ENCODE results near the gene PRKCH.
A peak's percentile ranks its signal among the peaks of the same experiment; 100 is the strongest.

The PRKCH gene

GRCh38 chr14:61476105-61476753, 154.8 kb downstream of the PRKCH start:
- no peak for DNase-seq

- DNase-seq, result peak; percentile 86 to 98 (median 92)
These were observed 155.5 kb downstream of the PRKCH start for GRCh38 chr14:61476754-61477410.

DNA sequence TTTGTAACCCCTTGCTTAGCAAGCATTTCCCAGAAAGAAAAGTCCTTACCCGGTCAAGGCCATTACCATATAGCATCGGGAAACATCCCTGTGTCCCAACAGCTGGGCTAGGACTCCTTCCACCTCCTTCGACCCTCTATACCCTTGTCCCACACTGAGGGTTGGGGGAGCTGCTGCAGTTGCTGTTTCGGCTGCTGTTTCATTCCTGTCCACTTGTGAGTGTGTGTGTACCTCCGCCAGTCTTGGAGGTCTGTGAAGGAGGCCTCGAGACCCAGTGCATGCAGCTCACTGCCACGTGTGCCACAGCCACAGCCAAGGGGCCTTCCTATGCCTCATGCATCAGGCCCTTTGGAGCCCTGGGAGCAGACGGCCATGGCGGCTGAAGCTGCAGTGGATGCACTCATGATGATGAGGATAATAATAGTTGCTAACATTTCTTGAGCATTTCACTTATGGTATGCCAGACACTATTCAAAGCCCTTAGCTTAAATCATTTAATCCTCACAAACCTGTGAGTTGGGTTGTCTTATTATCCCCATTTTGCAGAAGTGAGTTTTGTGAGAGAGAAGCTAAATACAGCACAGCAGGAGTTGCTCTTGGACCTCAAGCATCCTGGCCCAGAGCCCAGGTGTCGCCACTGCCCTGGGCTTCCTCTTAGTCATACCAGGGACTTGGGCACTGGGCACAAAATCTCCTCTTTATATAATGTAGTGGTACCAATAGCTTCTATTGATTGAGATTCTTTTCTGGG, 156.5 kb downstream of the PRKCH start:
- DNase-seq, result peak in 3 of 4 experiments; percentile 38 to 69 (median 49)

DNA sequence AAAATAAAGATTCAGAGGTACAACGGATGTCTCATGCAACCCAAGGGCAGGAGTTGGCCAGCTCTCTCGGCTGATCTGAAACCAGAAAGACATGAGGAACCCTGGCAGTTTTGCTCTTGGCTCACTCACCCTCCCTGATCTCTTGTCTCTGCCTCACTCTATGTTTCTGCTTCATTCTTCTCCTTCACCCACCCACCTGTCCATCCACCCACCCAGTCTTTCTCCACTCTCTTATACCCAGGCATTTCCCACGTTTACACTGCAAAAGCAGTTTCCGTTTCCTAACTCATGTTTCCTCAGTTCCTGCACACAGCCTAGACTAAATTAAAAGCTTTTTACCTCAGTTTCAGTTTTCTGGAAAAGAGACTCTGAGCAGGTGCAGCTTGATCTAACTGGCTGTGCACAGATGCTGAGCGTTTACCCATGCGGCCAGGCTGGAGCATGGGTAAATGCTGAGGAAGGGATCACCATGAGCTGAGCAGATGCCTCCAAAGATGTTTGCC, 157.6 kb downstream of the PRKCH start:
- peak; percentile 51 to 70 (median 66) for DNase-seq

DNA sequence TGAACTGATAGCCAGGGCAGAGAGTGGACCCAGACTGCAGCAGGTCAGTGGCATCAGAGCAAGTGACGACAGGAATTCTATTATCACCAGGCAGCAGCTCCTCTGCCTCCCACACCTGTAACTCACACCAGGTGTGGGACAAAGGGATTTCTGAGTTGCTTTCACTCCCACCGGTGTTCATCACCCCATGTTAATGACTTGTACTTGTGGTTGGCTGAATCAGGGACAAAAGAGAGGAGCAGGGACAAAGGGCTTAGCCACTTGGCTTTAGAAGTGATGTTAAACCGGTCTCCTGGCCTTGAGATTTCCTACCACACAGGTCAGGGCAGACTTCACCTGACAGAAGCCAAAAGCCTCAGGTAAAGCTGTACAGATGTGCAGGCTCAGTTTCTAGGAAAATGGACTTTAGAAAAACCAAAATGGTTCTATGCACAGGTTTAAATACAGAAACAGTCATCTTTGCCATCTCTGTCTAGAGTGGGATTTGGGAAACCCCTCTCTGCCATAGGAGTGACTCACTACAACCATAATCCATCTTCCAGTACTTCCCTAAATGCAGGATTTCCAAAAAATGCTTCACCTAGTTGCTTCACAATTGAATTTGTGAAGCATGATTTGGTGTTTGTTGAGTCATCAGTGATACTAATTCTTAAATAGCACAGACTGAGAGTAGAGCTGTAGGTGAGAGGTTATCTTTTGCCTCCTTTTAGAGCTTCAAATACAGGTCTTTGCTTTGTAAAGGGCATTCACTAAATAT, 158.5 kb downstream of the PRKCH start:
- peak; percentile 37 to 87 (median 52) for DNase-seq

DNA sequence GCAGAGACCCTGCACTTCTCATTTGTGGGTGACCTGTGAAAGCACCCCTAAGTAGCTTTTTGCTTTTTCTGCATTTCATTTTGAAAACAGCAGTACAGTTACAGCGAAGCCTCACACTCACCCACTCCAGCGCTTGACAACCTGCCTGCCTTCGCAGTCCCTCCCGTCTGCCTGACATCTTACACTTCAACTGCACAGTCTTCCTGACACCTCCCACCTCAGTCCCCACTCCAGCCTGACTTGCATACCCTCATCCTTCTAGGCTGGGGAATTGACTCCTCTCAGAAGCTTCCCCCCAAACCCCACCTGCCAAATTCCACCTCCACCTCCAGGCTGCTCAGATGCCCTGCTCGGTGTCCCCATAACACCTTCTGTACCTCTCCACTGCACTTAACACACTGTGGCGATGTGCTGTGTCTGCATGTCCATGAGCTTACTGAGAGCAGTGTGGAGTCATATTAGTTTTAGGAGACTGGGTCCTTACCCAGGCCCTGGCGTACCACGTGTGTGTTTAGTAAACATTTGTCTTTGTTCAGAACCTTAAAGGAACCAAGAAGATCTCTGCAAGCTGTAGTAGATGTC, 159.4 kb downstream of the PRKCH start:
- no peak for DNase-seq

GRCh38 chr14:61481701-61482100, 160.3 kb downstream of the PRKCH start:
- no peak for DNase-seq

- no peak for DNase-seq
These were observed 161.2 kb downstream of the PRKCH start for GRCh38 chr14:61482348-61483206.

DNA sequence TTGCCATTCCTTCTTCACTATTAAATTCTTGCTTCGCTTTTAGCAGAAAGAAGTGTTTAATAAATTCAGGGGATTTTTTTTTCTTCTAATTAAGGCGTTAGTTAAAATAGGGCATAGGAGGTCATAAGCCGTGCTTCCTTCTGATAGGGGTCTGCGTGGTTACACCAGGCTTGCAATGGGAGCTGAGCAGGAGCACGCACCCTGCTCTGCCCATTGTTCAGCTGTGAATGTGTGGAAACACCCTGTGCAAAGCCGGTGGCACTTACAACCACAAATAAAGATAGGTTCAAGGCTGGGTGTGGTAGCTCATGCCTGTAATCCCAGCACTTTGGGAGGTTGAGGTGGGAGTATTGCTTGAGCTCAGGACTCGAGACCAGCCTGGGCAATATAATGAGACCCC, 162.1 kb downstream of the PRKCH start:
- no peak for DNase-seq

DNA sequence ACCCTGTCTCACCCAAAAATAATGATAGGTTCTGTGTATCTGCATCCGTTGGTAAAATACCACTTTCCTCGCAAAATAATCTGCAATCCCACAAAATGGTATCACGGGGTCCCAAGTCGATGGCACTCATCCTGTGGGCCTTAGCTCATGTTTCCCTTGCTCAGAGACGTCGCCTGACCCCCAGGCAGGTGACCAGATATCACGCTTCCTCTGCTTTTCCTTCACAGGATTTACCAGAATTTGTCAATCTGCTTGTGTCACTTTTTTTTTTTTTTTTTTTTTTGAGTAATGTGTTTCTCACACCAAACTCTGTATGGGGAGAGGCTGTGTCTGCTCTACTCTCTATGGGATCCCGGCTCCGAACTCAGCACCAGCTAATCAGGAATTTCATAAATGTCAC, 162.7 kb downstream of the PRKCH start:
- DNase-seq, result no peak

GRCh38 chr14:61484826-61485584, 163.6 kb downstream of the PRKCH start:
- DNase-seq, result no peak

- no peak for DNase-seq
These were observed 164.3 kb downstream of the PRKCH start for GRCh38 chr14:61485661-61486060.

GRCh38 chr14:61486930-61487495, 165.6 kb downstream of the PRKCH start:
- no peak for DNase-seq

- DNase-seq, result no peak
These were observed 167.3 kb downstream of the PRKCH start for GRCh38 chr14:61488417-61489401.

DNA sequence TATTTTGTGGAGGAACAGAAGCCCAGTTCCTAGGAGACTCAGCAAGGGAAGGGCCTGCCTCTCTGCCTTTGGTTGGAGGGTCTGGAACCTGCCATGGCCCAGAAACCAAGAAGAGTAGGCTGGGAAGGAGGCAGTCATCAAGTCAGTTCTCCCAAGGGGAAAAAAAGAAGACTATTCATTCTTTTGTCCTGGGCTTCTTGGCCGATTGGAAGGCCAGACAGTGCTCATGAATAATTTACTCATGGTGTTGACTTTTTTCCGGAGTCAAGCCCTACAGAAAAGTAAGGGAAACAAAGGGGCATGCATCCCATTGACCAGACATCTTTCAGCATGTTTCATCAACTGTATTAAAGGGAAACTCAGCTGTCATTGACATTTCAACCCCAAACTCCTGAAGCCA, 168.1 kb downstream of the PRKCH start:
- DNase-seq, result no peak

- DNase-seq, result peak; percentile 94 to 98 (median 96)
These were observed 168.6 kb downstream of the PRKCH start for GRCh38 chr14:61489932-61490331.

- DNase-seq, result no peak
These were observed 169.8 kb downstream of the PRKCH start for GRCh38 chr14:61491224-61491623.

DNA sequence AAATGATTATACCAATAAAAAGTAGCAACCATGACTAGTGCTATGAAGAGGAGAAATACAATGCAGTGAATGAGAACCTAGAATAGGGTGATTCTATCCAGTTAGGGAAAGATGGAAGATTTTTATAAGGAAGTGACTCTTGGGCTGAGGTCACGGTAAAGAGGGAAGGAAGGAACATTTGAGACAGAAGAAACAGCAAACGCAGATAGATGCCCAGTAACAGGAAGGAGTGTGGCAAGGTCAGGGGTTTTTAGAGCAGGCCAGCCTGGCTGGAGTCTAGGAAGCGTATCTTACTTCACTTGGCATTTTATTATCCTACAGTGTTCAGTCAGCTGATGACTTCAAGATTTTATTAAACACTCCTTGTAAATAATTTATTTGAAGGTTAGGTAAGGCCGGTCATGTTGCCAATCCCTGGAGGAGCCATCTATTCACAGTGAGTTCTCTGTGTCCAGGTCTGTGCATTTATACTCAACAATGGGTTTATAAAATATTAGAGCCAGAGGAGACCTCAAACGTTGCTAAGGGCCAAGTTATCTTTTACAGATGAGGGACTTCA, 170.6 kb downstream of the PRKCH start:
- DNase-seq, result peak; percentile 80 to 92 (median 87)

DNA sequence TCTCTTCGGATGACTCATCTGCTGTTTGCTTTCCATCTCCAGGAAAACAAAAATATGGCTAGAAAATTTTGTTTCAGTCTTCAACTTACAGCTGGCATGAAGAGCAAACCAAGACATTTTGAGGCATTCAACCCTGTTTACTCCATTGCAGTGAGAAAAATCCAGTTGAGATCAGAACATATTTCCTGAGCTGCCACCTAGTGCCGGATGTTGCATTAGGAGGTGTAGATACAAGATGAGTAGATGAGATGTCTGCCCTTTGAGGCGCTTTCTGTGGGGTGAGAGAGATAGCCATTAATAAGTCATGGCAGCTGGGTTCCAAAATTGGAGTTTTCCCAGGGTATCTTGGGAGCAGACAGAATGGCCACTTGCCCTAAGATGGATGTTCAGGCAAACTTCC, 171.1 kb downstream of the PRKCH start:
- no peak for DNase-seq
